Activated CD8-positive, alpha-beta memory T cell treated with anti-CD3 and anti-CD28 coated beads, Interleukin-2, amount 50 U/mL, for 1 hour (primary cell): ENCODE data around the gene PYGL.
"Not testable (repeated sequence)": the region's sequence is repeated elsewhere in the genome, so short reads cannot be mapped to it uniquely, and the experiment has no call there.

Experiments
- DNase-seq: peaks from one replicate; pipeline ENCODE4 v3.0.0-alpha.2; 2020; ENCODE audit errors: extremely low read depth

Gene PYGL

GRCh38 chr14:50928002-50928635, 16.2 kb downstream of the PYGL start:
- no peak for DNase-seq

GRCh38 chr14:50926851-50927386, 17.4 kb downstream of the PYGL start:
- DNase-seq, result no peak

- no peak for DNase-seq
Measured at GRCh38 chr14:50924843-50925242, 19.4 kb downstream of the PYGL start.

GRCh38 chr14:50924236-50924635, 20.0 kb downstream of the PYGL start:
- DNase-seq, result no peak

- DNase-seq, result no peak
Measured at GRCh38 chr14:50922803-50923202, 21.5 kb downstream of the PYGL start.

GRCh38 chr14:50920482-50921230, 23.6 kb downstream of the PYGL start:
- DNase-seq, result no peak

GRCh38 chr14:50919524-50919923, 24.8 kb downstream of the PYGL start:
- DNase-seq, result not testable (repeated sequence)

- DNase-seq, result no peak
Measured at GRCh38 chr14:50917449-50917848, 26.8 kb downstream of the PYGL start.

- DNase-seq, result no peak
Measured at GRCh38 chr14:50910495-50911420, 33.5 kb downstream of the PYGL start.

GRCh38 chr14:50906326-50907065, 37.8 kb downstream of the PYGL start:
- DNase-seq, result no peak

GRCh38 chr14:50904719-50905118, 39.6 kb downstream of the PYGL start:
- no peak for DNase-seq

- no peak for DNase-seq
Measured at GRCh38 chr14:50901361-50901760, 42.9 kb downstream of the PYGL start.

GRCh38 chr14:50897658-50898175, 46.6 kb downstream of the PYGL start:
- DNase-seq, result no peak

GRCh38 chr14:50897005-50897404, 47.3 kb downstream of the PYGL start:
- not testable (repeated sequence) for DNase-seq

- DNase-seq, result not testable (repeated sequence)
Measured at GRCh38 chr14:50896421-50896820, 47.9 kb downstream of the PYGL start.

- DNase-seq, result no peak
Measured at GRCh38 chr14:50892255-50892654, 52.0 kb downstream of the PYGL start.

GRCh38 chr14:50887476-50887875, 56.8 kb downstream of the PYGL start:
- no peak for DNase-seq

GRCh38 chr14:50883827-50884197, 60.5 kb downstream of the PYGL start:
- no peak for DNase-seq

GRCh38 chr14:50882932-50883826, 61.1 kb downstream of the PYGL start:
- DNase-seq, result no peak
